Measurements from ENCODE around the gene CLOCK.

- TF ChIP-seq MAFF (IDR thresholded peaks at IDR 0.05; ENCODE audit: low read length) = no peak
- no peak for TF ChIP-seq E2F5 (CRISPR knock-in tag; IDR thresholded peaks at IDR 0.05)
- no peak for TF ChIP-seq ZNF764 (CRISPR knock-in tag; IDR thresholded peaks at IDR 0.05; ENCODE audit: low read depth)
- TF ChIP-seq ZNF785 (CRISPR knock-in tag; IDR thresholded peaks at IDR 0.05) = no peak
- TF ChIP-seq LCOR (CRISPR knock-in tag; IDR thresholded peaks at IDR 0.05) = no peak
- no peak for TF ChIP-seq POLR2A (conservative IDR thresholded peaks at IDR 0.05)
- TF ChIP-seq, protein P1, sequence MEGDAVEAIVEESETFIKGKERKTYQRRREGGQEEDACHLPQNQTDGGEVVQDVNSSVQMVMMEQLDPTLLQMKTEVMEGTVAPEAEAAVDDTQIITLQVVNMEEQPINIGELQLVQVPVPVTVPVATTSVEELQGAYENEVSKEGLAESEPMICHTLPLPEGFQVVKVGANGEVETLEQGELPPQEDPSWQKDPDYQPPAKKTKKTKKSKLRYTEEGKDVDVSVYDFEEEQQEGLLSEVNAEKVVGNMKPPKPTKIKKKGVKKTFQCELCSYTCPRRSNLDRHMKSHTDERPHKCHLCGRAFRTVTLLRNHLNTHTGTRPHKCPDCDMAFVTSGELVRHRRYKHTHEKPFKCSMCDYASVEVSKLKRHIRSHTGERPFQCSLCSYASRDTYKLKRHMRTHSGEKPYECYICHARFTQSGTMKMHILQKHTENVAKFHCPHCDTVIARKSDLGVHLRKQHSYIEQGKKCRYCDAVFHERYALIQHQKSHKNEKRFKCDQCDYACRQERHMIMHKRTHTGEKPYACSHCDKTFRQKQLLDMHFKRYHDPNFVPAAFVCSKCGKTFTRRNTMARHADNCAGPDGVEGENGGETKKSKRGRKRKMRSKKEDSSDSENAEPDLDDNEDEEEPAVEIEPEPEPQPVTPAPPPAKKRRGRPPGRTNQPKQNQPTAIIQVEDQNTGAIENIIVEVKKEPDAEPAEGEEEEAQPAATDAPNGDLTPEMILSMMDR (IDR thresholded peaks at IDR 0.05 in 2 of 3, conservative IDR thresholded peaks at IDR 0.05 in 1 of 3; ENCODE audit: insufficient read depth in 2 of 3, low read depth in 1 of 3, low read length in 3 of 3) = no peak
- TF ChIP-seq PRDM10 (IDR thresholded peaks at IDR 0.05; ENCODE audit: partially characterized antibody) = no peak
These were observed 41.5 kb upstream of the CLOCK start for GRCh38 chr4:55588160-55588559.

Measured in K562 (cell line).